ENCODE results near the gene ZNF276.
"Not testable (repeated sequence)": the region's sequence is repeated elsewhere in the genome, so short reads cannot be mapped to it uniquely, and the experiment has no call there.

Gene ZNF276

DNA sequence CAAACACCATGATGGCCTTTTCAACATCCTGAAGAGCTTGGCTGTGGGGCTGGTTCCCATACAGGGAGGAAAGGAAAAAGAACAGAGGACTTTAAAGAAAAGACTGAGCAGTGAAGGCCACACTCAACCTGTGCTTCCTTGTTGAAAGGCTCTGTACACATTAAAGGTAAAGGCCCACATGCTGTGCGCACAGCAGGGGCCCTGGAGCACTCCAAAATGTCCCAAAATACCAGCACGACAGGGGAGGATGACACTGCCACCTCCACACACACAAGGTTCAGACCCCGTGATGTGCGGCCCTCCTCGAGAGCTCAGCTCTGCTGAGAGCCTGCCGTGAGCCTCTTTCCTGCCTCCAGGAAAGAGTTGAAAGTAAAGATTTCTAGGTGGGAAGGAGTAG is 58.6 kb downstream of the ZNF276 start:
- Histone ChIP-seq H3K27ac (ENCODE audit: low read length) (no peak overlapping the region), H3K36me3 (replicated peaks; ENCODE audit: low read depth, low read length) (peaks cover 50% of the 10 kb centered on the region)
- TF ChIP-seq EZH2phosphoT487 (IDR thresholded peaks at IDR 0.05; ENCODE audit: low read depth), result no peak
- TF ChIP-seq, protein P1, sequence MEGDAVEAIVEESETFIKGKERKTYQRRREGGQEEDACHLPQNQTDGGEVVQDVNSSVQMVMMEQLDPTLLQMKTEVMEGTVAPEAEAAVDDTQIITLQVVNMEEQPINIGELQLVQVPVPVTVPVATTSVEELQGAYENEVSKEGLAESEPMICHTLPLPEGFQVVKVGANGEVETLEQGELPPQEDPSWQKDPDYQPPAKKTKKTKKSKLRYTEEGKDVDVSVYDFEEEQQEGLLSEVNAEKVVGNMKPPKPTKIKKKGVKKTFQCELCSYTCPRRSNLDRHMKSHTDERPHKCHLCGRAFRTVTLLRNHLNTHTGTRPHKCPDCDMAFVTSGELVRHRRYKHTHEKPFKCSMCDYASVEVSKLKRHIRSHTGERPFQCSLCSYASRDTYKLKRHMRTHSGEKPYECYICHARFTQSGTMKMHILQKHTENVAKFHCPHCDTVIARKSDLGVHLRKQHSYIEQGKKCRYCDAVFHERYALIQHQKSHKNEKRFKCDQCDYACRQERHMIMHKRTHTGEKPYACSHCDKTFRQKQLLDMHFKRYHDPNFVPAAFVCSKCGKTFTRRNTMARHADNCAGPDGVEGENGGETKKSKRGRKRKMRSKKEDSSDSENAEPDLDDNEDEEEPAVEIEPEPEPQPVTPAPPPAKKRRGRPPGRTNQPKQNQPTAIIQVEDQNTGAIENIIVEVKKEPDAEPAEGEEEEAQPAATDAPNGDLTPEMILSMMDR (IDR thresholded peaks at IDR 0.05; ENCODE audit: low read depth, low read length), result no peak

DNA sequence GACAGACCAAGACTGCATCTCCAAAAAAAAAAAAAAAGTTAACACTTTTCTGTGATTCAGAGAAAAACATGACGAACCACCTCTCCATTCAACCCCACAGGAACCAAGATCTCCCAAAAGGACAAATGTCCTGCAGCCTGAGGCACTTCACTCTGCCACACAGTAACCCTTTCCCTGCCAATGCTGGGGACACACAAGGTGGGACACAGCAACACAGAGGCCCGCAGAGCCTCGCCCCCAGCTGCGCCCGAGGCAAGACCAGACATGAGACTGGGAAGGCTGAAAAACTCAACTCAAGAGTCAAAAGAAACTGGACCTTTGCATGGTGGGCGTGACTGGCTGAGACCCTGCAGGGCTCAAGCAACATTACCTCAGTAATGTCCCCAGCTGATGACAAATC is 61.2 kb downstream of the ZNF276 start:
- Histone ChIP-seq H3K36me3 (replicated peaks; ENCODE audit: low read depth, low read length) (peaks cover 52% of the 10 kb centered on the region), H3K9ac (ENCODE audit: low read length) (no peak overlapping the region), H3K27me3 (ENCODE audit: low read depth, low read length) (no peaks in the 10 kb centered on the region), H3K4me2 (ENCODE audit: low read length) (no peak overlapping the region), H2AFZ (ENCODE audit: low read depth, low read length) (no peak overlapping the region), H3K27ac (ENCODE audit: low read length) (no peak overlapping the region), H3K4me3 (ENCODE audit: low read length) (no peak overlapping the region), H3K9me3 (ENCODE audit: insufficient read depth, low read length) (no peaks in the 10 kb centered on the region), H4K20me1 (ENCODE audit: insufficient read depth, low read length) (no peaks in the 10 kb centered on the region), H3K4me1 (ENCODE audit: low read length) (no peaks in the 10 kb centered on the region), H3K79me2 (ENCODE audit: low read length) (no peaks in the 10 kb centered on the region)
- TF ChIP-seq EZH2phosphoT487 (IDR thresholded peaks at IDR 0.05; ENCODE audit: low read depth), result no peak
- TF ChIP-seq, protein P1 (IDR thresholded peaks at IDR 0.05; ENCODE audit: low read depth, low read length), result no peak

More for the DNA sequence above, 58.6 kb downstream of the ZNF276 start:
- H3K4me1 ChIP-seq (ENCODE audit: low read length), result no peaks in the 10 kb centered on the region
- H3K9me3 ChIP-seq (ENCODE audit: insufficient read depth, low read length), result no peaks in the 10 kb centered on the region
- no peak overlapping the region for H2AFZ ChIP-seq (ENCODE audit: low read depth, low read length)
- no peak overlapping the region for H3K4me3 ChIP-seq (ENCODE audit: low read length)
- H3K79me2 ChIP-seq (ENCODE audit: low read length), result no peaks in the 10 kb centered on the region
- no peaks in the 10 kb centered on the region for H4K20me1 ChIP-seq (ENCODE audit: insufficient read depth, low read length)
- no peaks in the 10 kb centered on the region for H3K27me3 ChIP-seq (ENCODE audit: low read depth, low read length)
- no peak overlapping the region for H3K9ac ChIP-seq (ENCODE audit: low read length)
- no peak overlapping the region for H3K4me2 ChIP-seq (ENCODE audit: low read length)

DNA sequence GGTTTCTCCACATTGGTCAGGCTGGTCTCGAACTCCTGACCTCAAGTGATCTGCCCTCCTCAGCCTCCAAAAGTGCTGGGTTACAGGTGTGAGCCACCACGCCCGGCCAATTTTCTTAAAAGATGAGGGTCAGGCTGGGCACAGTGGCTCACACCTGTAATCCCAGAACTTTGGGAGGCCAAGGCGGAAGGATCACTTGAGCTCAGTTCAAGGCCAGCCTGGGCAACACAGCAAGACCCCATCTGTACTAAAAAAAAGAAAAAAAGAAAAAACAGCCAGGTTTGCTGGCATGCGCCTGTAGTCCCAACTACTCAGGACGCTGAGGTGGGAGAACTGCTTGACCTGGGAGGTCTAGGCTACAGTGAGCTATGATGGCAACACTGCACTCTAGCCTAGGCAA is 62.6 kb downstream of the ZNF276 start:
- H3K9me3 ChIP-seq (ENCODE audit: insufficient read depth, low read length); H2AFZ ChIP-seq (ENCODE audit: low read depth, low read length); H3K4me2 ChIP-seq (ENCODE audit: low read length); H3K27me3 ChIP-seq (ENCODE audit: low read depth, low read length); H4K20me1 ChIP-seq (ENCODE audit: insufficient read depth, low read length); H3K4me3 ChIP-seq (ENCODE audit: low read length); H3K9ac ChIP-seq (ENCODE audit: low read length); H3K4me1 ChIP-seq (ENCODE audit: low read length); H3K79me2 ChIP-seq (ENCODE audit: low read length); H3K27ac ChIP-seq (ENCODE audit: low read length): not testable (repeated sequence)
- peaks cover 50% of the 10 kb centered on the region for H3K36me3 ChIP-seq (replicated peaks; ENCODE audit: low read depth, low read length)

DNA sequence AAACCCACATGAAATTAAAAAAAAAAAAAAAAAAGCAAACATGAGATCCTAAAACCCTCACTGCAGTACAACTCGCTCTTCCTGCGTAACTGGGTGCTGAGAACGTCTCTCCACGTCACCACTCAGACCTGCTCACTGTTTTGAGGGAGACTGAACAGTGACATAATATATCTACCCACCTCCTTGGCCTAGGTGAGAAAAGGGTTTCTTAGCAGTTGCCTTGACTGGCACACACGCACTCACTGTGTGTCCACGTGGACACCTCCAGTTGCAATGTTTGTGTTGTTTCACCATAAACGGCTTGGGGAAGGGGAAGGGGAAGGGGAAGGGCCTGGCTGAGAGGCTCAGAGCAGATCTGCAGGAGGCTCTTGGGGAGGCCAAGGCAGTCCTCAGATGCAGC is 63.1 kb downstream of the ZNF276 start:
- H3K36me3 ChIP-seq (replicated peaks; ENCODE audit: low read depth, low read length), result peaks cover 46% of the 10 kb centered on the region

More for the DNA sequence above, 63.1 kb downstream of the ZNF276 start:
- no peak overlapping the region for H3K4me2 ChIP-seq (ENCODE audit: low read length)
- TF ChIP-seq, protein P1 (IDR thresholded peaks at IDR 0.05; ENCODE audit: low read depth, low read length), result no peak
- TF ChIP-seq EZH2phosphoT487 (IDR thresholded peaks at IDR 0.05; ENCODE audit: low read depth), result no peak
- H3K27ac ChIP-seq (ENCODE audit: low read length), result no peak overlapping the region
- no peak overlapping the region for H3K4me3 ChIP-seq (ENCODE audit: low read length)
- peaks cover 2% of the 10 kb centered on the region; the same call in 1 of the 2 replicates for H3K79me2 ChIP-seq (ENCODE audit: low read length)
- H3K9me3 ChIP-seq (ENCODE audit: insufficient read depth, low read length), result no peaks in the 10 kb centered on the region
- H3K9ac ChIP-seq (ENCODE audit: low read length), result no peak overlapping the region
- H3K4me1 ChIP-seq (ENCODE audit: low read length), result no peaks in the 10 kb centered on the region
- H2AFZ ChIP-seq (ENCODE audit: low read depth, low read length), result no peak overlapping the region
- H4K20me1 ChIP-seq (ENCODE audit: insufficient read depth, low read length), result no peaks in the 10 kb centered on the region
- H3K27me3 ChIP-seq (ENCODE audit: low read depth, low read length), result no peaks in the 10 kb centered on the region

Measured in OCI-LY3 (cell line).